CD4-positive, alpha-beta T cell treated with Interleukin-15 for 1 hour (primary cell): ENCODE data around the gene LHX4.

Experiments used
- DNase-seq: peaks from one replicate; pipeline ENCODE4 v3.0.0-alpha.2; 2020

The LHX4 gene

GRCh38 chr1:180312926-180313325 lies 82.9 kb downstream of the LHX4 start:
- no peak for DNase-seq

GRCh38 chr1:180327089-180327488 lies 97.0 kb downstream of the LHX4 start:
- DNase-seq = no peak
